ENCODE measurements around the gene IL19.
A peak's percentile ranks its signal among the peaks of the same experiment; 100 is the strongest.
"Not testable (repeated sequence)": the region's sequence is repeated elsewhere in the genome, so short reads cannot be mapped to it uniquely, and the experiment has no call there.

The IL19 gene

DNA sequence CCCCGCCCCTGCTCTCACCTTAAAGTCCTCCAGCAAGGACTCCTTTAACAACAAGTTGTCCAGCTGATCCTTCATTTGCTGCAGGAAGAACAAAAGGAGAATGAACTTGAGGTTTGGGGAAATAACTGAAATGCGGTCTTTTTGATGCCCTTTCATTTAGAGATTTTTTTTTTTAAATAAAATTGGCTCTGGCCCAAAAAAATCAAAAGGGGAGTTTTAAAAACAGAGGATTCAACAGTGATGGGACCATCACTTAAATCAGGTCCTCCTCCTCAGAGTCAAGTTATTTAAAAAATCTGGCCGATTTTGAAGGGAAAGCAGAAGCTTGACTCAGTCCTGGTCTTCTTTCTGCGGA, 742 bp downstream of the IL19 start:
- no peak for DNase-seq (ENCODE audit: extremely low spot score, insufficient read length, low read depth)
- no peak for FAIRE-seq

GRCh38 chr1:206772243-206772937, 1.8 kb downstream of the IL19 start, which contains the start of gene IL10:
Gene IL10, minus strand, starts transcription at chr1:206772494. Its CDS starts 59 bp downstream, at chr1:206772435.
- FAIRE-seq (no peak), DNase-seq (ENCODE audit: extremely low spot score, insufficient read length, low read depth) (no peak)

- FAIRE-seq (peak; percentile 51), DNase-seq (ENCODE audit: extremely low spot score, insufficient read length, low read depth) (no peak)
Observed at GRCh38 chr1:206774093-206774492, 3.5 kb downstream of the IL19 start.

DNA sequence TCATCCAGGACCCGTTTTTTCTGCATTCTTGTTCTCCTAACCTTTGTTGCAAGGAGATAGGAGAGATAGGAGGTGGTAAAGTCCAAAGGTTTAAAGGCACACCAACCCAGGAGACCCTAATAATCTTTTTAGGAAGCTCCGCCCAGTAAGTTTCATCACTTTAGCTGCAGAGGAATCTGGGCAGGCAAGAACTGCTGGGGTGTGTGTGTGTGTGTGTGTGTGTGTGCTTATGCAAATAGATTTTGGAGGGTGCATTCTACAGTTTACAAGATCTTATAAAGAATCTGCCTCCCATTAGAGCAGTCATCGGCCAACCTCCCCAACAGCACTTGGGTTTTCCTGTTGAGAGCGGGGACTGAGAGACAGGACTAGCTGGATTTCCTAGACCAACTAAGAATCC, 5.7 kb downstream of the IL19 start:
- FAIRE-seq (no peak), DNase-seq (ENCODE audit: extremely low spot score, insufficient read length, low read depth) (no peak)

DNA sequence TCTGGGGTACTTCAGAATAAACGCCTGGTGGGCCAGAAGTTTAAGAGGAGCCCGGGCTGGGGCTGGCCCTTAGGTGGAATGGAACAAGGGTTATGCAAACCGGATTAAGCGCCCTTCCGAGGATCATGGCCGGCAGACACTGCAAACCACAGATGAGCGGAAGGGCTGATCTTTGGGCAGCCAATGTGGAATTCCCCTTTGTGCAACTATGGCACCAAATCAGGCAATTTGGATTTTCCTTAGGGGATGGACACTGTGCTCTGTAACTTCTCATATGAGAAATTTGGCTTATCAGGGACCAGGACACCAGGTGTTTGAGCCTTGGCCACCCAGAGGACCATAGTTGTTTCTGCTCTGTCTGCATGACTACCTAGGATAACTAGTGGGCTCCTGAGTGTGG, 7.5 kb downstream of the IL19 start:
- FAIRE-seq: no peak
- no peak for DNase-seq (ENCODE audit: extremely low spot score, insufficient read length, low read depth)

- not testable (repeated sequence) for DNase-seq (ENCODE audit: extremely low spot score, insufficient read length, low read depth)
Observed at GRCh38 chr1:206778911-206779310, 8.3 kb downstream of the IL19 start.

GRCh38 chr1:206779638-206780037, 9.1 kb downstream of the IL19 start:
- DNase-seq (ENCODE audit: extremely low spot score, insufficient read length, low read depth): no peak
- FAIRE-seq: no peak

More at GRCh38 chr1:206778911-206779310, 8.3 kb downstream of the IL19 start:
- FAIRE-seq: not testable (repeated sequence)

- FAIRE-seq (peak; percentile 93), DNase-seq (ENCODE audit: extremely low spot score, insufficient read length, low read depth) (peak; percentile 60)
Observed at GRCh38 chr1:206782448-206782847, 11.9 kb downstream of the IL19 start.

DNA sequence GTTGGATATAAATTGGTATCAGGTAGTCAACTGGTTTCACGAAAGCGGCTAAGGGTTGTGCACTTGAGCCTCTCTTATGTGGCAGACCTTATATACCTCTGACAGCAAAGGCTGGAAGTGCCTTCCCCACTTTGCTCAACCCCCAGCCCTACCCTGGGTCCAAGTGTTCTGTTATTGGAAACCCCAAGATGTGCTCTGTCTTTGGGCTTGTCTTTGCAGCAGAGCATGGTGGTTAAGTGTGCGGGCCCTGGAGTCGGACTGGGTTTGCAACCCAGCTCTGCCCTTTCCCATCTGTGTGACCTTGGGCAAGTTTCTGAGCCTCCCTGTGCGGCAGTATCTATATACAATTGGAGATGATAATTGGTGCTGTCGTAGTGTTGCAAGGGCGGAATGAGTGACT, 12.9 kb downstream of the IL19 start:
- DNase-seq (ENCODE audit: extremely low spot score, insufficient read length, low read depth): no peak

GRCh38 chr1:206784471-206784903, 13.9 kb downstream of the IL19 start:
- DNase-seq (ENCODE audit: extremely low spot score, insufficient read length, low read depth): peak; percentile 67

More for the DNA sequence above, 12.9 kb downstream of the IL19 start:
- no peak for FAIRE-seq

DNA sequence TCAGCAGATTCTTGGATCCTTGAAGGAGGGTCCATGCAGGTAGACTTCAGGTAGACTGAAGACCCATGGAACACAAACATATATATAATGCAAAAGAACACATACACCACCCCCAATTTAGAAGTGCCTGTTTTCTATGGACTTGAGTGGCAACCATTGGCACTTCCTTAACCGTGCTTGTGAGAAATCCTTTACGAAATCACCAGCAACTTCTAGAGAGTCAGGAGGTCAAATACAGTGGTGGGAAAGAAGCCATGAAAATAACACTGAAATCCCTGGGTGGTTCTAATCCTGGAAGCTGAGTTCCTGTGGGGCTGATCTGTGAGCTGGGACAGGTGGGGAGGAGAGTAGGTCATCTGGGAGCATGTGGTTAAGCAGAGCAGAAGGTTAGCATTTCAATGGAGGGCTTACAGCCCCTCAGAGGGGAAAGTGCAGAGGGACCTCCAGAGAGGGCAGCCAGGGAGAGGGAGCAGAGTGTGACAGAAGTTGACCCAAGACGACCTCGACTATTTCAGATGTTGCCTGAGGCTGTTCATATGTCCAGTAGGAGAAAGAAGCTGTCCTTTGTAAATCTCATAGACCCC, 14.7 kb downstream of the IL19 start:
- no peak for DNase-seq (ENCODE audit: extremely low spot score, insufficient read length, low read depth)
- FAIRE-seq: no peak

More at GRCh38 chr1:206784471-206784903, 13.9 kb downstream of the IL19 start:
- FAIRE-seq: peak; percentile 95

DNA sequence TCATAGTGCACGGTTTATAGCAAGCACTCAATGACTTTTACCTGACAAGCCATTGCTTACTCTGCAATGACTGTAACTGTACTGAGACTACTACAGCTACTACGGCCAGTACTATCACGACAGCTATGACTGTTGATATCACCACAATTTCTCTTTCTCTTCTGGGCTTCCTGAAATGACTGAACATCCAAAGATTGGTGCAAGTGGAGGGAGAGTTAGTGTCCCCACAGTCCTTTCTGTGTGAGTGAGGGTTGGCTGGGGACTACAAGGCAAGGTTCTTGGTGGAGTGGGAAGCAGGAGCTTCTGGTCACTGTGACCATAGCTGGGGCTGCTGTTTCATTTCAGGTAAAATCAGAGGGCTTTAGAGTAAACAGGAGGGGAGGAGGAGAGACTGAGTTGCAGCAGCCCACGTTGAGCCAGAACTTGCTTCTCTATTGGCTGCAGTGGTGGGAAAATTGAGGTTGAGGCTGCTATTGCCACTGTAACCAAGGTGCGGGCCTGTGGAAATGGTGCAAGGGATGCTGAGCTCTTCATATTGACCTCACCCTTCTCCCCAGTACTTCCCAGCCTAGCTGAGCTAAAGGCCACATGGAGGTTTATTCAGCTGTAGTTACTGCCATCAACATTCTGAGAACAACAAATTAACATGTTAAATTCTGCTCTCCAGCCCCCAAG, 15.8 kb downstream of the IL19 start:
- DNase-seq (ENCODE audit: extremely low spot score, insufficient read length, low read depth): no peak
- no peak for FAIRE-seq

GRCh38 chr1:206787891-206788290, 17.3 kb downstream of the IL19 start:
- FAIRE-seq (no peak), DNase-seq (ENCODE audit: extremely low spot score, insufficient read length, low read depth) (no peak)

DNA sequence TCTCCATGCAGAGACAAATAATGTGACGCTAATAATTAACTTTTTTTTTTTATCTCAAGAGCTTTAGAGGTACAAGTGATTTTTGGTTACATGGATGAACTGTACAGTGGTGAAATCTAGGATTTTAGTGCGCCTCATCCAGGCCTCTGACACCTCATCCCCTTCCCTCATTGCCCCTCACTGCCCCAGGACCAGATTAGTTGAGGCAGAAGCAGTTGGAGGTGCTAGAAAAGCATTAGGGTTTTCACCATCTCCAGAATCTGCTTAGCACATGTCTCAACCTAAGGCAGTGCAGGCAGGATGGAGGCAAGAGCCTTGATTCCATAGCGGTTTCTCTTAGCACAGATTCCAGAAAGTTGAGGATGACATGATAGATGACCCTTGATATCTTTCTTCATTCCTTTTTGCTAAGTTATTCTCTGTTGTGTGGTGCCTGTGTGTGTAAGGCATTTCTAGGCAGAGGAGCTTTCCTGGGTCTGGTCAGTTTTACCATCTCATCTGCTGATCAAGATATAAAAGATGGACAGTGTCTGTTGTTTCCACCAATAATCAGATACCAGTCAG, 18.0 kb downstream of the IL19 start:
- FAIRE-seq (no peak), DNase-seq (ENCODE audit: extremely low spot score, insufficient read length, low read depth) (no peak)

- FAIRE-seq (peak; percentile 49), DNase-seq (ENCODE audit: extremely low spot score, insufficient read length, low read depth) (no peak)
Observed at GRCh38 chr1:206790502-206791250, 20.1 kb downstream of the IL19 start.

- DNase-seq (ENCODE audit: extremely low spot score, insufficient read length, low read depth) (no peak), FAIRE-seq (peak; percentile 56)
Observed at GRCh38 chr1:206792939-206793607, 22.5 kb downstream of the IL19 start.

- no peak for FAIRE-seq
Observed at GRCh38 chr1:206793620-206794019, 23.0 kb downstream of the IL19 start.

GRCh38 chr1:206794294-206794908, 23.8 kb downstream of the IL19 start:
- FAIRE-seq (no peak), DNase-seq (ENCODE audit: extremely low spot score, insufficient read length, low read depth) (no peak)

More at GRCh38 chr1:206793620-206794019, 23.0 kb downstream of the IL19 start:
- DNase-seq (ENCODE audit: extremely low spot score, insufficient read length, low read depth): no peak

DNA sequence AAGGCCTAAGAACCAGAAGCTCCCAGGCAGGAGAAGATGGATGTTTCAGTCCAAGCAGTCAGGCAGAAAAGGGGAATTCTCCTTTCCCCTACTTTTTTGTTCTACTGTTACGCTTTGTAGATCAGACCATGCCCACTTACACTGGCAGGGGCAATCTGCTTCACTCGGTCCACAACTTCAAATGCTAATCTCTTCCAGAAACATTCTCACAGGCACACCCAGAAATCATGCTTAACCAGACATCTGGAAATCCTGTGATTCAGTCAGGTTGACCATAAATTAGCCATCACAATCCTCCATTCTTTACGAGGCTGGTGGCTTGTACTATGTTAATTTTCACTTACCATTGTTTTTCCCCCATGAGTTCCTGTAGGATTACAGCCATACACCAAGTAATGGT, 25.5 kb downstream of the IL19 start:
- no peak for FAIRE-seq
- DNase-seq (ENCODE audit: extremely low spot score, insufficient read length, low read depth): no peak
